Liver (tissue), 9 donors: ENCODE data around the gene TEC. TPM values are rescaled to one million over a fixed set of nuclear protein-coding genes. Genes with fewer than 3 reads are reported as not detected.

Source experiments
- DNase-seq: peaks from one replicate; pipeline ENCODE4 v3.0.0-alpha.2; 2017; ENCODE audit warnings: low spot score
- H3K27ac ChIP-seq, 2 donors: one replicate each; pipeline ENCODE4 v1.7.0; 2013; ENCODE audit warnings: inconsistent platforms in 2 of 2, low read length in 2 of 2, control low read depth in 1 of 2, low read depth in 1 of 2, mild to moderate bottlenecking in 1 of 2
- H3K27me3 ChIP-seq, 4 donors: one replicate each; pipeline versions ENCODE4 v1.6.1 to v1.7.0; 2013; ENCODE audit warnings: low read length in 3 of 4, inconsistent platforms in 1 of 4, mild to moderate bottlenecking in 1 of 4, moderate library complexity in 1 of 4; ENCODE audit not compliant: control insufficient read depth in 4 of 4, insufficient read depth in 4 of 4
- H3K36me3 ChIP-seq, 4 donors: one replicate each; pipeline versions ENCODE4 v1.6.1 to v1.7.0; 2013; ENCODE audit warnings: low read length in 3 of 4, mild to moderate bottlenecking in 3 of 4, low read depth in 1 of 4, moderate library complexity in 1 of 4; ENCODE audit not compliant: control insufficient read depth in 4 of 4, insufficient read depth in 3 of 4
- H3K4me1 ChIP-seq, 4 donors: one replicate each; pipeline versions ENCODE4 v1.6.1 to v1.7.0; 2013; ENCODE audit warnings: low read length in 3 of 4, mild to moderate bottlenecking in 3 of 4, moderate library complexity in 1 of 4; ENCODE audit not compliant: control insufficient read depth in 4 of 4, insufficient read depth in 4 of 4
- H3K4me3 ChIP-seq, 3 donors: one replicate each; pipeline versions ENCODE4 v1.6.1 to v1.7.0; 2013; ENCODE audit warnings: low read length in 3 of 3, control low read depth in 1 of 3, low read depth in 1 of 3, mild to moderate bottlenecking in 1 of 3
- H3K9ac ChIP-seq, 2 donors: one replicate each; pipeline ENCODE4 v1.7.0; 2013; ENCODE audit warnings: low read length in 2 of 2, mild to moderate bottlenecking in 2 of 2, moderate library complexity in 2 of 2, control low read depth in 1 of 2, low read depth in 1 of 2
- H3K9me3 ChIP-seq, 4 donors: one replicate each; pipeline versions ENCODE4 v1.6.1 to v1.7.0; 2013; ENCODE audit warnings: low read length in 3 of 4; ENCODE audit not compliant: control insufficient read depth in 4 of 4
- CTCF ChIP-seq: fragments of 150-350 bp; IDR thresholded peaks from 2 replicates; pipeline ENCODE4 v1.5.1; 2017; ENCODE audit warnings: improper control_type of control experiment, low read depth, low read length; ENCODE audit not compliant: missing input control
- EGR1 ChIP-seq, 2 donors: IDR thresholded peaks; 2 replicates each; pipeline ENCODE4 v1.6.1; 2016 to 2018; ENCODE audit warnings: antibody characterized with exemption in 2 of 2, low read depth in 2 of 2
- FOXA1 ChIP-seq: IDR thresholded peaks from 2 replicates; pipeline ENCODE4 v1.6.1; 2016; ENCODE audit warnings: antibody characterized with exemption
- FOXA2 ChIP-seq: IDR thresholded peaks from 2 replicates; pipeline ENCODE4 v1.6.1; 2016; ENCODE audit warnings: antibody characterized with exemption
- GABPA ChIP-seq, 2 donors: IDR thresholded peaks in 1 of 2; conservative IDR thresholded peaks in 1 of 2; 2 replicates each; pipeline ENCODE4 v1.6.1; 2016; ENCODE audit warnings: antibody characterized with exemption in 2 of 2, mild to moderate bottlenecking in 1 of 2, moderate library complexity in 1 of 2
- HNF4G ChIP-seq: IDR thresholded peaks from 2 replicates; pipeline ENCODE4 v1.6.1; 2016; ENCODE audit warnings: antibody characterized with exemption
- JUND ChIP-seq, 2 donors: IDR thresholded peaks; 2 replicates each; pipeline ENCODE4 v1.6.1; 2016; ENCODE audit warnings: antibody characterized with exemption in 2 of 2
- MAX ChIP-seq: IDR thresholded peaks from 2 replicates; pipeline ENCODE4 v1.6.1; 2016; ENCODE audit warnings: antibody characterized with exemption
- NR2F2 ChIP-seq: IDR thresholded peaks from 2 replicates; pipeline ENCODE4 v1.6.1; 2016; ENCODE audit warnings: antibody characterized with exemption
- RAD21 ChIP-seq, 2 donors: IDR thresholded peaks; 2 replicates each; pipeline ENCODE4 v1.6.1; 2016; ENCODE audit warnings: antibody characterized with exemption in 2 of 2, mild to moderate bottlenecking in 2 of 2
- RXRA ChIP-seq, 2 donors: IDR thresholded peaks; 2 replicates each; pipeline ENCODE4 v1.6.1; 2017 to 2018; ENCODE audit warnings: antibody characterized with exemption in 2 of 2, mild to moderate bottlenecking in 1 of 2
- SP1 ChIP-seq: IDR thresholded peaks from 2 replicates; pipeline ENCODE4 v1.6.1; 2018; ENCODE audit warnings: antibody characterized with exemption, mild to moderate bottlenecking
- TAF1 ChIP-seq: conservative IDR thresholded peaks from 2 replicates; pipeline ENCODE4 v1.6.1; 2016; ENCODE audit warnings: antibody characterized with exemption, mild to moderate bottlenecking
- YY1 ChIP-seq: IDR thresholded peaks from 2 replicates; pipeline ENCODE4 v1.6.1; 2016; ENCODE audit warnings: antibody characterized with exemption, mild to moderate bottlenecking
- ZBTB33 ChIP-seq: IDR thresholded peaks from 2 replicates; pipeline ENCODE4 v1.6.1; 2016; ENCODE audit warnings: antibody characterized with exemption
- WGBS: extraction: QIAGEN DNeasy Blood & Tissue Kit; methylation state at CpG from one replicate; pipeline ENCODE4 v1.1.7; 2013; 5-methylcytosine and 5-hydroxymethylcytosine counted together
- polyA plus RNA-seq, 2 donors: library from polyadenylated mRNA; stranded (reverse) in 1 of 2; unstranded in 1 of 2; fragments of 200-250 nt in 1 of 2; fragments of >200 nt in 1 of 2; fragmentation: Nextera tagmentation in 1 of 2; extraction: Ambion mirVana in 1 of 2; gene quantifications; one replicate each; pipeline versions ENCODE4 v1.2.1 to v1.2.3, GENCODE V29; 2013 to 2015
- total RNA-seq, 2 donors: library from RNA; depleted of rRNA; stranded (reverse); fragments of >200 nt; gene quantifications; one replicate each; pipeline ENCODE4 v1.2.3, GENCODE V29; 2014
- donor health status: healthy.
- donor health status: healthy.
- donor health status: healthy.
- donor health status: healthy.
- donor health status: healthy.

TEC gene
- total and polyA plus RNA-seq, 4 donors = 1.1 to 4.7 (median 2.0) TPM

- DNase-seq = no peak
- no peaks in the 10 kb centered on the region for H3K4me1 ChIP-seq
- TF ChIP-seq FOXA2 = no peak
- TF ChIP-seq MAX = no peak
- TF ChIP-seq NR2F2 = no peak
- no peak for TF ChIP-seq TAF1
- no peak for TF ChIP-seq HNF4G
- no peak for TF ChIP-seq ZBTB33
- no peak for TF ChIP-seq SP1
- no peak for TF ChIP-seq YY1
- no peak for TF ChIP-seq CTCF
- no peak for TF ChIP-seq RAD21 (IDR thresholded peaks at IDR 0.05)
- no peak for TF ChIP-seq EGR1 (IDR thresholded peaks at IDR 0.05; ENCODE audit: low read depth in 2 of 2)
- TF ChIP-seq GABPA (IDR thresholded peaks at IDR 0.05 in 1 of 2, conservative IDR thresholded peaks at IDR 0.05 in 1 of 2) = no peak
- TF ChIP-seq JUND (IDR thresholded peaks at IDR 0.05) = no peak
- no peak for TF ChIP-seq RXRA (IDR thresholded peaks at IDR 0.05)
- H3K9ac ChIP-seq = no peak overlapping the region
- no peaks in the 10 kb centered on the region for H3K9me3 ChIP-seq
- no peaks in the 10 kb centered on the region for H3K36me3 ChIP-seq
- WGBS = 68% methylated on average over 3 of the region's 3 CpGs
- no peak overlapping the region for H3K4me3 ChIP-seq
- no peaks in the 10 kb centered on the region for H3K27me3 ChIP-seq
- no peak overlapping the region for H3K27ac ChIP-seq
Observed at GRCh38 chr4:48093991-48094416, 175.6 kb downstream of the TEC start.

GRCh38 chr4:48090621-48091020 lies 179.0 kb downstream of the TEC start:
- no peak overlapping the region for H3K4me3 ChIP-seq

More at GRCh38 chr4:48090621-48091020, 179.0 kb downstream of the TEC start:
- TF ChIP-seq ZBTB33 (no peak), NR2F2 (no peak), FOXA1 (no peak), SP1 (no peak), TAF1 (no peak), MAX (no peak)
- Histone ChIP-seq H3K36me3 (no peaks in the 10 kb centered on the region), H3K27ac (no peak overlapping the region), H3K9ac (no peak overlapping the region), H3K27me3 (no peaks in the 10 kb centered on the region), H3K9me3 (no peaks in the 10 kb centered on the region), H3K4me1 (peaks cover 0 to 4% (median 0%) of the 10 kb centered on the region in 4 donors)
- DNase-seq = no peak
- 79% methylated on average over 5 of the region's 5 CpGs for WGBS
